ENCODE results near the gene XAB2.

GRCh38 chr19:7670790-7671189 is 41.4 kb upstream of the XAB2 start:
- TF ChIP-seq CTCF (IDR thresholded peaks at IDR 0.05) (no peak), POLR2A (IDR thresholded peaks at IDR 0.05) (no peak)
